Measurements from ENCODE around the gene FARP1.

DNA sequence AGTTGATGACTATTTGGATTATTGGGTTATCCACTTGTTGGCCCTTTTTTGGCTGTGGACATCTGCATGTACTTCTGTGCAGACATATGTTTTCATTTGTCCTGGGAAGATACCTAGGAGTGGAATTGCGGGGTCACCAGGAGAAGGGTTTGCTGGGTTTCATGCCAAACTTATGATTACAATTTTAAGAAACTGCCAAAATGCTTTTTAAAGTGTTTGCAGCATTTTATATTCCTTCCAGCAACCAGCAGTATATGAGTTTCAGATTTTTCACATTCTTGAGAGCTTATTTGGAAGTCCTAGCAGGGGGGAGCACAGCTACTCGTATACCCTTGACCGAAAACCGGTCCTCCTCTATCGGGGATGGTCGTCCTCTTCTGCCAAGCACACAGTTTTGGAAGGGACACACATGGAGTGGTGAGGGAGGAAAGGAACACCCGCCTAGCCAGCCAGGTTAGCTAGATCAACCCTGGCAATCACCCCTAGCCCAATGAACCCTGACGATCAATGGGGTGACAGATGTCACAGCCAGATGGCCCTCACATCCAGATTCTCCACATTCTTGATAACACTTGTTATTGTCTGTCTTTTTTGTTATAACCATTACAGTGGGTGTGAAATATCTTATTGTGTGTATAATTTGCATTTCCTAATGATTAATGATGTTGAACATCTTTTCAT is 60.9 kb downstream of the FARP1 start:
- no peak for TF ChIP-seq FOXM1 (IDR thresholded peaks at IDR 0.05; ENCODE audit: borderline replicate concordance, low read depth)
- no peak for TF ChIP-seq TEAD4 (IDR thresholded peaks at IDR 0.05)
- TF ChIP-seq EGR1 (IDR thresholded peaks at IDR 0.05) = no peak
- TF ChIP-seq, protein P1, sequence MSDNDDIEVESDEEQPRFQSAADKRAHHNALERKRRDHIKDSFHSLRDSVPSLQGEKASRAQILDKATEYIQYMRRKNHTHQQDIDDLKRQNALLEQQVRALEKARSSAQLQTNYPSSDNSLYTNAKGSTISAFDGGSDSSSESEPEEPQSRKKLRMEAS (IDR thresholded peaks at IDR 0.05) = no peak
